ENCODE results near the gene FBN2.
"Not testable (repeated sequence)": the region's sequence is repeated elsewhere in the genome, so short reads cannot be mapped to it uniquely, and the experiment has no call there.

GRCh38 chr5:128321418-128321817, 216.6 kb downstream of the FBN2 start:
- TF ChIP-seq CTCF (conservative IDR thresholded peaks at IDR 0.05; ENCODE audit: low read length); EZH2phosphoT487 (IDR thresholded peaks at IDR 0.05; ENCODE audit: borderline replicate concordance): not testable (repeated sequence)

All from Loucy (cell line).